IgD-negative memory B cell (primary cell): Measurements from ENCODE around the gene DCTN5. TPM values are rescaled to one million over a fixed set of nuclear protein-coding genes. Genes with fewer than 3 reads are reported as not detected.

Source experiments
- H3K27ac Mint-ChIP-seq, 3 donors: one replicate each; pipeline ENCODE4 v1.8.0; 2020 to 2022; ENCODE audit warnings: mild to moderate bottlenecking in 3 of 3, mixed read lengths in 3 of 3, moderate library complexity in 1 of 3
- H3K27me3 Mint-ChIP-seq: one replicate; pipeline ENCODE4 v1.8.0; 2021; ENCODE audit warnings: mixed read lengths
- H3K36me3 Mint-ChIP-seq: one replicate; pipeline ENCODE4 v1.8.0; 2020; ENCODE audit warnings: mild to moderate bottlenecking, mixed read lengths
- H3K4me1 Mint-ChIP-seq, 3 donors: one replicate each; pipeline ENCODE4 v1.8.0; 2020 to 2022; ENCODE audit warnings: mixed read lengths in 3 of 3, mild to moderate bottlenecking in 1 of 3
- H3K4me3 Mint-ChIP-seq, 4 donors: one replicate each; pipeline ENCODE4 v1.8.0; 2020 to 2022; ENCODE audit warnings: mild to moderate bottlenecking in 4 of 4, mixed read lengths in 4 of 4, moderate library complexity in 3 of 4
- H3K9me3 Mint-ChIP-seq, 3 donors: one replicate each; pipeline ENCODE4 v1.8.0; 2020 to 2021; ENCODE audit warnings: mixed read lengths in 3 of 3, mild to moderate bottlenecking in 1 of 3
- polyA plus RNA-seq: library from polyadenylated mRNA; unstranded; fragments of 300-500 nt; fragmentation: Illumina TruSeq; gene quantifications from one replicate; pipeline ENCODE4 v1.2.3, GENCODE V29; 2021

The DCTN5 gene
- polyA plus RNA-seq, 1 donor from 2014 or later, result 57.5 TPM

DNA sequence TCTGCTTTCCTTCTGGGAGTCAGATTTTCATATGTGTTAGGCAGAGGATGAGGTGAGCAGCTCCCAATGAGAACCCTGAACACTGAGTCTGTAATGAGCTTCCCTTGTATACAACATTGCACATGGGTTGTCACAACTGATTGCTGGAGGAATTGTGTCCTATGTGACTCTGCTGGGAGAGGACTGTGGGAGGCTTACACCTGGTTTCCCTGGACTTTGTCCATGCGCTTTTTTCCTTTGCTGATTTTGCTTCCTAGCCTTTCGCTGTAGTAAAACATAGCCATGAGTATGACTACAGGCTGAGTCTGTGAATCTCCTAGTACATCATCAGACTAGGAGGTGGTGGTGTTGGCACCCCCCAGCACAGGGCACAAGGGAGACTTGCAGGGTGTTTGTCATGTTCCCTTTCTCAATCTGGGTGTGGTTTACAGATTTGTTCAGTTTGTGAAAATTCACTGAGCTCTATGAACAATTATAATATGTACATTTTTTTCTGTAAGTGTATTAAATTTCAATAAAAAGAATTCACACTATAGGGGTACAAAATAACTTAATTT lies 35.7 kb downstream of the DCTN5 start:
- no peaks in the 10 kb centered on the region for H3K27me3 Mint-ChIP-seq
- H3K4me3 Mint-ChIP-seq, result peak overlapping the region in 1 of 4 donors; percentile 57
- no peaks in the 10 kb centered on the region for H3K9me3 Mint-ChIP-seq
- no peak overlapping the region for H3K27ac Mint-ChIP-seq
- H3K4me1 Mint-ChIP-seq, result peaks cover 6 to 16% (median 10%) of the 10 kb centered on the region in 3 donors
- no peaks in the 10 kb centered on the region for H3K36me3 Mint-ChIP-seq

DNA sequence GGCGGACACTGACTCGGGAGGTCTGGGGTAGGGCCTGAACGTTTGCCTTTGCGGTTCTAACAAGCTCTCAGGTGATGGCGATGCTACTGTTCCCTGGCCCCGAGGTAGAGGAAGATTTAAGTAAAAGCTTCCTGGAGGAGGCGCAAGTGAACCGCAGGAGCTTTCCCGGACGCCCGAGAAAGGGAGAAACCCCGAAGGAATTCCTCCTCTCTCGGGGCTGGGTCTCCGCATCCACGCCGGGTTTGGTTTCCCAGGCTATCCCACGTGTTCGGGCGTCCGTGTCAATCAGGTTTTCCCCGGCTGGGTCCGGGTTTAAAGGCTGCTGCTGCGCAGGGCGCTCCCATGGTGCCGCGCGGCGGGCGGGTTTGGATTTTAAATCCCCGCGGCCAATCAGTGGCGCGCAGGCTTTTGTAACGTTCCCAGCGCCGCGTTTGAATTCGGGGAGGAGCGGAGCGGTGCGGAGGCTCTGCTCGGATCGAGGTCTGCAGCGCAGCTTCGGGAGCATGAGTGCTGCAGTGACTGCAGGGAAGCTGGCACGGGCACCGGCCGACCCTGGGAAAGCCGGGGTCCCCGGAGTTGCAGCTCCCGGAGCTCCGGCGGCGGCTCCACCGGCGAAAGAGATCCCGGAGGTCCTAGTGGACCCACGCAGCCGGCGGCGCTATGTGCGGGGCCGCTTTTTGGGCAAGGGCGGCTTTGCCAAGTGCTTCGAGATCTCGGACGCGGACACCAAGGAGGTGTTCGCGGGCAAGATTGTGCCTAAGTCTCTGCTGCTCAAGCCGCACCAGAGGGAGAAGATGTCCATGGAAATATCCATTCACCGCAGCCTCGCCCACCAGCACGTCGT lies 37.4 kb downstream of the DCTN5 start, which contains the start of gene PLK1:
PLK1 (plus strand) TSS at position 460 of the 844 bp plus-strand sequence; CDS start at position 504, 44 bp downstream.
- Mint-ChIP-seq H3K27ac (peak within 1 kb of the TSS in 2 of 3 donors; percentile 28 to 78), H3K9me3 (no peaks in the 10 kb centered on the region), H3K36me3 (peaks cover 2% of the 10 kb centered on the region), H3K4me1 (peaks cover 6 to 16% (median 10%) of the 10 kb centered on the region in 3 donors), H3K4me3 (peak within 1 kb of the TSS; percentile 57 to 94 (median 89)), H3K27me3 (no peaks in the 10 kb centered on the region)

DNA sequence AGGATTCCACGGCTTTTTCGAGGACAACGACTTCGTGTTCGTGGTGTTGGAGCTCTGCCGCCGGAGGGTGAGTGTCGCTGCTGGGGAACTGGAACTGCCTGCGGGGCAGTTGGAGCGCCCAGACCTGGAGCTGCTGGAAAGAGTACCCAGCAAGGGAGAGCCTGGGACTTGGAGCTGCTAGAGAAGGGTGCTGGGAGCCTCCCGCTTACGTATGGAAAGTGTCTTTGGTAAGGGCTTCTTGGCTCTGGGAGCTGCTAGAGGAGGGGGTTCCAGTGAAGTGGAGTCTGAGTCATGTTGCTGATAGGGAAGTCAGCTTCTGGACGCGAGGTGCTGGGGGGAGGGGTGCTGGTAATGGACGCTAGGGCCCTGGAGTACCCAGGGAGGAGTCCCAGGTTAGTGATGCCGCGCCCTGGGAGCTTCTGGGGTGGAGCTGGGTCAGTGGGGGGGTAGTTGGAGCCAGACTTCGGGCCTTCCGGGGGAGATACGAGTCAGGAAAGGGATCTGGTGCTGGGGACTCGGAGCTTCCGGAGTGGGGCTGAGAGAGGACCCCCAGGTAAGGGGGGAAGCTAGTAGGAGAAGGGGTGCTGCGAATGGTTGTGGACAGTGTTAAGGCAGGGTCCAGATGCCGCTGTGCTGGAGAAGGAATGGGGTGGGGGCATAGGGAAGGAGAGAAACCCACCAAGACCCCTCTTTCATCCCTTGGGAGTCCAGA lies 38.2 kb downstream of the DCTN5 start:
- peaks cover 7% of the 10 kb centered on the region for H3K36me3 Mint-ChIP-seq
- H3K4me1 Mint-ChIP-seq, result peaks cover 6 to 16% (median 10%) of the 10 kb centered on the region in 3 donors
- H3K4me3 Mint-ChIP-seq, result peak overlapping the region; percentile 57 to 93 (median 88)
- no peaks in the 10 kb centered on the region for H3K9me3 Mint-ChIP-seq
- peak overlapping the region in 1 of 3 donors; percentile 28 for H3K27ac Mint-ChIP-seq
- H3K27me3 Mint-ChIP-seq, result no peaks in the 10 kb centered on the region

DNA sequence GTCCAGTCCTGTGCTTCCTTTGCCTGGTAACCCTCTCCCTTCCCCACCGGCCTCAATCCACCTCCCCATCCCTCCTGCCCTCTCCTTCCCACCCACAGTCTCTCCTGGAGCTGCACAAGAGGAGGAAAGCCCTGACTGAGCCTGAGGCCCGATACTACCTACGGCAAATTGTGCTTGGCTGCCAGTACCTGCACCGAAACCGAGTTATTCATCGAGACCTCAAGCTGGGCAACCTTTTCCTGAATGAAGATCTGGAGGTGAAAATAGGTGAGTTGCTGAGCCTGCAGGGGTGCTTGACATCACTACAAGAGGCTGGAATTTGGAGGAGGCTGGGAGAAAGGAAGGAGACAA lies 38.7 kb downstream of the DCTN5 start:
- Mint-ChIP-seq H3K27ac (peak overlapping the region in 1 of 3 donors; percentile 65), H3K9me3 (no peaks in the 10 kb centered on the region), H3K27me3 (no peaks in the 10 kb centered on the region), H3K36me3 (peaks cover 7% of the 10 kb centered on the region), H3K4me3 (peak overlapping the region; percentile 47 to 93 (median 72)), H3K4me1 (peaks cover 6 to 16% (median 10%) of the 10 kb centered on the region in 3 donors)

DNA sequence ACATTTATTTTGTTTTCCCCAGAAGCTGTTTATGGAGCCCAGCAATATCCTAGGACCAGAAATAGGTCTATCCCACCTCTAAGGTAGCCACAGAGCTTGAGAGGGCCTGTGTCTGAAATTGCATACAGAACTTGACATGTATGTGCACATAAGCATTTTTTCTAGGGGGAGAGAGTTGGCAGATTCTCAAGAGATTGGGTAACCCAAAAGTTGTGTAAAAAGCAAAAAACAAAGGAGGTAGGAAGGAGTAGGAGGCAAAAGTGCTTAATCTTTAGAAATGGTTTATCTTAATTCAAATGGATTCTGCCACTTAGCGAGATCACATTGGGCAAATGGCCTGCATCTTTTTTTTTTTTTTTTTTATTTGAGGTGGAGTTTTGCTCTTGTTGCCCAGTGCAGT lies 40.9 kb downstream of the DCTN5 start:
- Mint-ChIP-seq H3K4me1 (peaks cover 6 to 16% (median 10%) of the 10 kb centered on the region in 3 donors), H3K9me3 (no peaks in the 10 kb centered on the region), H3K4me3 (no peak overlapping the region)

DNA sequence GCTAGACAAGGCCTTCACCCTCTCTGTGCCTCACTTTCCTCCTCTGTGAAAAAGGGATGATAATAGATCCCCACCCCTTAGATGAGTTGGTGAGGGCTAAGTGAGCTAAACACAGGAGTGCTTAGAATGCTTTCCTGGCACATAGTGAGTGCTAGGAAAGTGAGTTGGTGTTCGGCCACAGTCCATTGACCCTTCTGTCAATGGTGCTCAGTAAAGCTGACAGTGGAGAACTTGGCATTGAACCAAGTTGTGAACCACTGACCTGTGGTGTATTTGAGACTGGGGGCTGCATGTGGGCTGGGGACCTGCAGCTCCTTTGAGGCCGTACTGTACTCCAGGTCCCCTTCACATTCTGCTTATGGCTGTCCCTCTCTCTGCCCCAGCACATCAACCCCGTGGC lies 42.2 kb downstream of the DCTN5 start:
- H3K9me3 Mint-ChIP-seq, result no peaks in the 10 kb centered on the region
- H3K27ac Mint-ChIP-seq, result no peak overlapping the region
- H3K4me3 Mint-ChIP-seq, result no peak overlapping the region
- H3K4me1 Mint-ChIP-seq, result peaks cover 3 to 10% (median 4%) of the 10 kb centered on the region in 3 donors
- H3K27me3 Mint-ChIP-seq, result no peaks in the 10 kb centered on the region
- peaks cover 11% of the 10 kb centered on the region for H3K36me3 Mint-ChIP-seq

More for the DNA sequence above, 40.9 kb downstream of the DCTN5 start:
- peaks cover 7% of the 10 kb centered on the region for H3K36me3 Mint-ChIP-seq
- H3K27me3 Mint-ChIP-seq, result no peaks in the 10 kb centered on the region
- no peak overlapping the region for H3K27ac Mint-ChIP-seq

DNA sequence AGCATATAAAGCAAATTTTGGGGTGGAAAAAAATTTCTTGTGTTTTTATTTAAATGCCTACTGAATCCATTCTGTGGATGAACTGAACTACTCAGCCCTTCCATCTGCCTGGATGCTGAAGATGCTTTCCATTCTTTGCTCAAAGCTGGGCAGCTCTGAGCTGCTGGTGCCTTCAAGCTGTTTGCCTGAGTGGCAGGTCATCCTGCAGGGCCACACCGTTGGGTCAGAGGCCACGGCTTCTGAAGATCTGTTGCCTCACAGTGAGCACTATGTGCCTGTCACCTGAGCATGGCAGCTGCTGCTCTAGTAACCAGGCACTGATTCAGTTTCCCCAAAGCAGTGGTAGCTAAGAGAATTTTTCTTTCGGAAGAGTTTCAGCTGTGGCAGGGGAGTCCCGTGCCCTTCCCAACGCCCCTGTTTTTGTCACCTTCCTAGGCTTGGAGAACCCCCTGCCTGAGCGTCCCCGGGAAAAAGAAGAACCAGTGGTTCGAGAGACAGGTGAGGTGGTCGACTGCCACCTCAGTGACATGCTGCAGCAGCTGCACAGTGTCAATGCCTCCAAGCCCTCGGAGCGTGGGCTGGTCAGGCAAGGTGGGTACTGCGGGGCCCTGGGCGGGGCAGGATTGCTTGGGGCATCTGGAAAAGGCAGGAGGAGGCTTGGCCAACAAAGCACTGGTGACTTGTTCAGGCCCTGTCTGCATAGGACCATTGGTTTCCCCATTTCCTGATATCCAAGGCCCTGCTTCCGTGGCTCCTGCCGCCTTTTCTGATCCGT lies 46.0 kb downstream of the DCTN5 start:
- no peaks in the 10 kb centered on the region for H3K9me3 Mint-ChIP-seq
- H3K4me3 Mint-ChIP-seq, result no peak overlapping the region
- H3K27me3 Mint-ChIP-seq, result no peaks in the 10 kb centered on the region
- peaks cover 9% of the 10 kb centered on the region for H3K36me3 Mint-ChIP-seq
- no peak overlapping the region for H3K27ac Mint-ChIP-seq
- no peaks in the 10 kb centered on the region for H3K4me1 Mint-ChIP-seq

DNA sequence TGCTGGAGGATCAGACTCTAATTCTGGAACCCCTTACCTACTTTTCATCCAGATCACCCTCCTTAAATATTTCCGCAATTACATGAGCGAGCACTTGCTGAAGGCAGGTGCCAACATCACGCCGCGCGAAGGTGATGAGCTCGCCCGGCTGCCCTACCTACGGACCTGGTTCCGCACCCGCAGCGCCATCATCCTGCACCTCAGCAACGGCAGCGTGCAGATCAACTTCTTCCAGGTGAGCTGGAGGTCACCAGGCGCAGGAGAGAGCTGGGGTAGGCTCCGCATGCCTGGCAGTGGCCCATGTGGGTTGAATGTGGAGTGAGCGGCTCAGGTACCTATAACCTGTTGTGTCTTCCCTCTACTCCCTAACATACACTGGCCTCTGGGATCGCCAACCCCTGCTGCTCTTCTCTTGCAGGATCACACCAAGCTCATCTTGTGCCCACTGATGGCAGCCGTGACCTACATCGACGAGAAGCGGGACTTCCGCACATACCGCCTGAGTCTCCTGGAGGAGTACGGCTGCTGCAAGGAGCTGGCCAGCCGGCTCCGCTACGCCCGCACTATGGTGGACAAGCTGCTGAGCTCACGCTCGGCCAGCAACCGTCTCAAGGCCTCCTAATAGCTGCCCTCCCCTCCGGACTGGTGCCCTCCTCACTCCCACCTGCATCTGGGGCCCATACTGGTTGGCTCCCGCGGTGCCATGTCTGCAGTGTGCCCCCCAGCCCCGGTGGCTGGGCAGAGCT lies 48.3 kb downstream of the DCTN5 start:
- peaks cover 4% of the 10 kb centered on the region for H3K36me3 Mint-ChIP-seq
- peak overlapping the region in 1 of 3 donors; percentile 67 for H3K27ac Mint-ChIP-seq
- no peaks in the 10 kb centered on the region for H3K9me3 Mint-ChIP-seq
- no peaks in the 10 kb centered on the region for H3K27me3 Mint-ChIP-seq
- H3K4me1 Mint-ChIP-seq, result no peaks in the 10 kb centered on the region
- H3K4me3 Mint-ChIP-seq, result no peak overlapping the region

DNA sequence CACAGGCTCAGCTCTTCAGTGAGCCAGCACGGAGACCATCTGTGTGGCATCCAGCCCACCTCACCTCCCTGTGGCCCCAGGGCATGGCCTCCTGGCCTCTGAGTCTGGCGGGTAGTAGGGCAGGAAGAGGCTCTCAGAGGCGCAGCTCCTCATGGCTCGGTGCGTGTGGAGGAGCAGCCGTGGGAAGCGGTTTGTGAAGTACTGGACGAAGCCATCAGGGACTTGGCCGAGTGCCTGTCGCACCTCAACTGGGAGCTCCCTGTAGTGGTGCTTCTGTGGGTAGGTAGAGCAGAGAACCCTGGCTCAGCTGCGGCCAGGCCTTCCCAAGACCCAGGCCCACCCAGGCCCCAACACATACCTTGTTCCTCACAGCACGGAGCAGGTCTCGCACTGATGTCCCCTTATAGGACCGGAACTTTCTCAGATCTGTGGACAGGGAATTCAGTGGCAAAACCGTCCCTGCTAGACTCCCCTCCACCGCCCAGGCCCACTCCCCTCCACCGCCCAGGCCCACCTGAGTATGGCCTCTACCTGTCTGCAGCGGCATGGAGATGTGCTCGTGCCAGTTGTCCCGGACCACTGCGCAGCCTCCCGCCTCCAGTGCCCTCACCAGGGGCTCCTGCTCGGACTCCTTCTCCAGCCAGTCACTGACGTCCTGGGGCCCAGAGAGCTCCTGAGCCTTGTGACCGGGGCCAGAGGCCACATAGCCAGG lies 49.7 kb downstream of the DCTN5 start:
- Mint-ChIP-seq H3K9me3 (no peaks in the 10 kb centered on the region), H3K4me1 (peaks cover 0 to 3% (median 0%) of the 10 kb centered on the region in 3 donors), H3K27ac (no peak overlapping the region), H3K36me3 (peaks cover 4% of the 10 kb centered on the region), H3K4me3 (no peak overlapping the region), H3K27me3 (no peaks in the 10 kb centered on the region)

DNA sequence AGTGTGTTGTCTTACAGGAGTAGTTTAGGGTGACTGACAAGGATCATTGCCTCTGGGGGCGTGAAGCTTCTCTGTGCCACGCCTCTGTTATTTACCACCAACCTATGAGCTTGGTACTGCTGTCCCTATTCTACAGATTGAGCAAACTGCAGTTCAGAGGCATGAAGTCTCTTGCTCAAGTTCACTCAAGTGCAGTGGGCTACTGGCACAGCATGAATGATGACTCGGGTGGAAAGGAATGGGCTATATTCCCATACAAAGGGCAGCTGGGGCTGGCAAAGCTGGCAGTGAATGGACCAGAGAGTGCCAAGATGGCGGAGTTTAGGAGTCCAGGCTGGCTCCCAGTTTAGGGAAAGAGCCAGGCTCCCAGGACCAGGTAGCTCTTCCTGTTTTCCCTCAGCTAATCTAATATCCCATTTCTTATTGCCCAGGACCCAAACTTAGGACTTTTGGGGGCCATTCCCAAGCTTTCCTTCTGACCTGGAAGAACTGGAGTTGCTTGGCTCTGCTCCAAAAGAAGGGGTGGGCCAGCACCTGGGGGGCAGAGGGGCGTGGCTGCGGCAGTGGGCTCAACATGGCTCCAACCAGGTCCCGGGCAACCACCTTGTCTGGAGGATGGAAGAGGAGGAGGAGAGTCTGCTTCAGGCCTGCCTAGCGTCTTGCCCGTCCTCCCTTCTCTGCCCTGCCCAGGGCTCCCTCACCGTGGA lies 50.4 kb downstream of the DCTN5 start:
- peaks cover 3% of the 10 kb centered on the region for H3K27me3 Mint-ChIP-seq
- no peak overlapping the region for H3K27ac Mint-ChIP-seq
- peaks cover 0 to 3% (median 0%) of the 10 kb centered on the region in 3 donors for H3K4me1 Mint-ChIP-seq
- no peak overlapping the region for H3K4me3 Mint-ChIP-seq
- H3K36me3 Mint-ChIP-seq, result peaks cover 4% of the 10 kb centered on the region
- H3K9me3 Mint-ChIP-seq, result no peaks in the 10 kb centered on the region

DNA sequence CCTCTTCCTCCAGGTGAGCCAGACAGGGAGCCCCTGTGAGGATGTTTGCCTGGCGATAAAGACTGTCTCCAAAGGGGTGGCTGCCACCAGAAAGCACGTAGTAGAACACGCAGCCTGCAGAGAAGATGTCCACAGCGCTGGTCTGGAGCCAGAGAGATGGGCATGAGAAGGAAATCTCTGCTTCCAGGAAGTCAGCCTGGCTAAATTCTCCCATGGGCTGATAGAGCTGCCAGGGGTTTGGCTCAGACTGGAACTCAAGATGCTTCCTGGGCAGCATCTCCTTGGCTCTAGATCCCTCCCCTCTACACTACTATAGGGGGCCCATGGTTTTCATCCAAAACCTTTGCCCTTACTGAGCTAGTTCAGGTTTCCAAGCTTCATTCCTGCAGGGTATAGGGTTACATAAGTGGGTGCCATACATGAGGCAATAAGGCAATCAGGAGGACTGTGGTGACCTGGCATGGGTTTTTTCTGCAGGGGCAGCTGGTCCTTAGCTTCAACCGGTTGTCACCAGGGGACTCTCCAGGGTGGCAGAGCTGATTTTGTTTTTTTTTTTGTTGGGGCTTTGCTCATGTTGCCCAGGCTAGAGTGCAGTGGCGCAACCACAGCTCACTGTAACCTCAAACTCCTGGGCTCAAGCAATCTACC lies 51.0 kb downstream of the DCTN5 start:
- no peak overlapping the region for H3K27ac Mint-ChIP-seq
- H3K4me3 Mint-ChIP-seq, result no peak overlapping the region
- H3K4me1 Mint-ChIP-seq, result peaks cover 0 to 3% (median 0%) of the 10 kb centered on the region in 3 donors
- no peaks in the 10 kb centered on the region for H3K9me3 Mint-ChIP-seq
- H3K36me3 Mint-ChIP-seq, result peaks cover 4% of the 10 kb centered on the region
- peaks cover 3% of the 10 kb centered on the region for H3K27me3 Mint-ChIP-seq

DNA sequence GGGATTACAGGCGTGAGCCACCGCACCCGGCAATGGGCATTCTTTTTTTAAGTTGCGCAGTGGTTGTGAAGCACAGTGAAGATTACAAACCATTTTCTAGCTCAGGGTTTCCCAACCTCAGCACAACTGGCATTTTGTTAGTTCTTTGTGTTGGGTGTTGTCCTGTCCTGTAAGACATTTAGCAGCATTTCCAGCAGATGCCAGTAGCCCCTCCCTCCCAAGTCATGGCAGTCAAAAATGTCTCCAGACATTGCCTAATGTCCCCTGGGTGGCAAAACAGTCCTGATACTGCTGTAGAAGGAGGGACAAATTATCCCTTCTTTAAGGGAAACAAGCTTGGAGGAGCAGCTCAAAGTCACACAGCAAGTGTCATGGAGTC lies 53.0 kb downstream of the DCTN5 start:
- H3K36me3 Mint-ChIP-seq, result no peaks in the 10 kb centered on the region
- no peak overlapping the region for H3K4me3 Mint-ChIP-seq
- no peak overlapping the region for H3K27ac Mint-ChIP-seq
- peaks cover 8 to 11% (median 9%) of the 10 kb centered on the region in 3 donors for H3K4me1 Mint-ChIP-seq
- H3K9me3 Mint-ChIP-seq, result no peaks in the 10 kb centered on the region
- peaks cover 3% of the 10 kb centered on the region for H3K27me3 Mint-ChIP-seq
